Panc1 (cell line): Measurements from ENCODE around the gene C2. TPM values are rescaled to one million over a fixed set of nuclear protein-coding genes. Genes with fewer than 3 reads are reported as not detected.
"Not testable (repeated sequence)": the region's sequence is repeated elsewhere in the genome, so short reads cannot be mapped to it uniquely, and the experiment has no call there.

ENCODE experiments used
- ATAC-seq: fragments of 200-7000 bp; cut with Tn5 transposase; 2 replicates; pipeline ENCODE4 v1.9.1; 2020; ENCODE audit warnings: mild to moderate bottlenecking, moderate library complexity
- BruUV-seq: library from RNA; stranded (reverse); fragments of 400-500 nt; replicated peaks from 2 replicates; lab custom pipeline; 2021; lab: Mats Ljungman, UMichigan
- CTCF ChIA-PET: fragments of 300-600 bp; sonication (Branson Sonifier 250); formaldehyde crosslinking; loops from one replicate; lab custom pipeline; 2022; ENCODE audit warnings: antibody characterized with exemption; lab: Charles Lee
- POLR2A ChIA-PET: fragments of 300-600 bp; sonication (Branson Sonifier 250); formaldehyde crosslinking; loops from one replicate; lab custom pipeline; 2022; ENCODE audit warnings: antibody characterized with exemption; lab: Charles Lee
- DNase-seq: peaks from one replicate; pipeline ENCODE4 v3.0.0-alpha.2; 2010; ENCODE audit warnings: low read depth, low spot score
- H3K27ac ChIP-seq: 2 replicates; pipeline ENCODE4 v1.5.1; 2011; ENCODE audit warnings: mild to moderate bottlenecking, low read length, inconsistent platforms
- H3K27me3 ChIP-seq: fragments of 200-500 bp; sonication (Bioruptor generic); 2 replicates; pipeline ENCODE4 v1.6.0; 2014; ENCODE audit warnings: low read length, inconsistent platforms; ENCODE audit not compliant: control insufficient read depth, insufficient read depth
- H3K36me3 ChIP-seq: fragments of 200-500 bp; sonication (Bioruptor generic); 2 replicates; pipeline ENCODE4 v1.5.1; 2014; ENCODE audit warnings: inconsistent platforms, mild to moderate bottlenecking, low read length, moderate library complexity; ENCODE audit not compliant: control insufficient read depth, insufficient read depth
- H3K4me1 ChIP-seq: 2 replicates; pipeline ENCODE4 v1.5.1; 2011; ENCODE audit warnings: inconsistent platforms, mild to moderate bottlenecking, low read length, moderate library complexity; ENCODE audit not compliant: control insufficient read depth, insufficient read depth
- H3K4me3 ChIP-seq, 2 experiments: 2 replicates each; pipeline ENCODE4 v1.5.1; 2011 to 2012; ENCODE audit warnings: low read depth in 2 of 2, low read length in 2 of 2, mild to moderate bottlenecking in 2 of 2, inconsistent platforms in 1 of 2, moderate library complexity in 1 of 2
- H3K9me3 ChIP-seq: fragments of 200-500 bp; sonication (Bioruptor generic); 2 replicates; pipeline ENCODE4 v1.5.1; 2014; ENCODE audit warnings: low read depth, mild to moderate bottlenecking, inconsistent platforms, low read length, moderate library complexity; ENCODE audit not compliant: control insufficient read depth, insufficient read depth
- POLR2AphosphoS5 ChIP-seq: IDR thresholded peaks from 2 replicates; pipeline ENCODE4 v1.6.1; 2012; ENCODE audit warnings: mild to moderate bottlenecking, low read depth, low read length, moderate library complexity
- SIN3A ChIP-seq: IDR thresholded peaks from 2 replicates; pipeline ENCODE4 v1.6.1; 2012; ENCODE audit warnings: low read depth, mild to moderate bottlenecking, low read length, moderate library complexity, borderline replicate concordance; ENCODE audit not compliant: insufficient read depth
- TCF7L2 ChIP-seq: IDR thresholded peaks from 2 replicates; pipeline ENCODE4 v1.6.1; 2011; ENCODE audit warnings: mild to moderate bottlenecking, low read depth, low read length, inconsistent platforms
- in situ Hi-C: cut with HindIII; loops from 2 replicates; pipeline ENCODE4 v1.10.0; 2016; ENCODE audit warnings: low sequenced_read_pairs, low pct_unique_long_range_greater_than_20kb
- intact Hi-C: fragments of 100-400 bp; cut with micrococcal nuclease; formaldehyde crosslinking; loops from one replicate; pipeline ENCODE4 v1.10.0; 2022; ENCODE audit not compliant: unreplicated experiment
- total RNA-seq: library from RNA; stranded (reverse); gene quantifications from one replicate; pipeline ENCODE4 v1.2.1, GENCODE V29; 2021; ENCODE audit not compliant: unreplicated experiment
- TF ChIP-seq, protein P1 (sequence below): fragments of 450-650 bp; IDR thresholded peaks from 2 replicates; pipeline ENCODE4 v1.5.1; 2017; ENCODE audit warnings: mild to moderate bottlenecking
- TF ChIP-seq, protein P2 (sequence below), 2 experiments: IDR thresholded peaks; 2 replicates each; pipeline ENCODE4 v1.6.1; 2011 to 2012; ENCODE audit warnings: low read depth in 2 of 2, control low read depth in 1 of 2, low read length in 1 of 2, mild to moderate bottlenecking in 1 of 2, moderate library complexity in 1 of 2; ENCODE audit not compliant: insufficient read depth in 1 of 2

C2 gene
- total RNA-seq, 1 experiment from 2014 or later = 1.0 TPM

- BruUV-seq, intact Hi-C loops, DNase-seq: not testable (repeated sequence)
Observed at GRCh38 chr6:31908255-31908654, 19.3 kb upstream of the C2 start.

DNA sequence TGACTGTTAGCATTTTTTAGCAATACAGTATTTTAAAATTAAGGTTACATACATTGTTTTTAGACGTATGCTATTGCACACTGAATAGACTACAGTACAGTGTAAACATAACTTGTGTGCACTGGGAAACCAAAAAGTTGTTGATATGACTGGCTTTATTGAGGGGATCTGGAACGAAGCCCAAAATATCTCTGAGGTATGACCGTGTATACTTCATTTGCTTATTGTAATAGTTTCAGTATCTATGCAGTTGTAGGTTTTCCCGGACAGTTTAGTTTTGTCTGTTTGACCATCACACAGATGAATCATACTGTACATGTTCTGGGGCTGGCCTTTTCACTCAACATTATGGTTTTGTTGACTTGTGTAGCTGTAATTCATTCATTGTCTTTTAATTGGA, 18.7 kb upstream of the C2 start:
- ChIA-PET CTCF (interaction anchor here (0.6 kb wide), 1 partner anchor 100 kb away, joined by 3 read pairs; no protein-coding TSS in a partner anchor), POLR2A (interaction anchor here (0.7 kb wide), 1 partner anchor 180 kb away, joined by 3 read pairs; the partner anchor contains the start of gene DDAH2)
- DNase-seq (no peak), ATAC-seq (peak; percentile 35; the same call in 1 of the 2 replicates)
- no peaks in the 10 kb centered on the region for H3K36me3 ChIP-seq
- H3K4me3 ChIP-seq = no peak overlapping the region
- in situ Hi-C loops = no loop called here
- TF ChIP-seq POLR2AphosphoS5 = no peak
- TF ChIP-seq, protein P1, sequence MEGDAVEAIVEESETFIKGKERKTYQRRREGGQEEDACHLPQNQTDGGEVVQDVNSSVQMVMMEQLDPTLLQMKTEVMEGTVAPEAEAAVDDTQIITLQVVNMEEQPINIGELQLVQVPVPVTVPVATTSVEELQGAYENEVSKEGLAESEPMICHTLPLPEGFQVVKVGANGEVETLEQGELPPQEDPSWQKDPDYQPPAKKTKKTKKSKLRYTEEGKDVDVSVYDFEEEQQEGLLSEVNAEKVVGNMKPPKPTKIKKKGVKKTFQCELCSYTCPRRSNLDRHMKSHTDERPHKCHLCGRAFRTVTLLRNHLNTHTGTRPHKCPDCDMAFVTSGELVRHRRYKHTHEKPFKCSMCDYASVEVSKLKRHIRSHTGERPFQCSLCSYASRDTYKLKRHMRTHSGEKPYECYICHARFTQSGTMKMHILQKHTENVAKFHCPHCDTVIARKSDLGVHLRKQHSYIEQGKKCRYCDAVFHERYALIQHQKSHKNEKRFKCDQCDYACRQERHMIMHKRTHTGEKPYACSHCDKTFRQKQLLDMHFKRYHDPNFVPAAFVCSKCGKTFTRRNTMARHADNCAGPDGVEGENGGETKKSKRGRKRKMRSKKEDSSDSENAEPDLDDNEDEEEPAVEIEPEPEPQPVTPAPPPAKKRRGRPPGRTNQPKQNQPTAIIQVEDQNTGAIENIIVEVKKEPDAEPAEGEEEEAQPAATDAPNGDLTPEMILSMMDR = no peak
- no peak for TF ChIP-seq SIN3A
- no peak for TF ChIP-seq TCF7L2
- TF ChIP-seq, protein P2, sequence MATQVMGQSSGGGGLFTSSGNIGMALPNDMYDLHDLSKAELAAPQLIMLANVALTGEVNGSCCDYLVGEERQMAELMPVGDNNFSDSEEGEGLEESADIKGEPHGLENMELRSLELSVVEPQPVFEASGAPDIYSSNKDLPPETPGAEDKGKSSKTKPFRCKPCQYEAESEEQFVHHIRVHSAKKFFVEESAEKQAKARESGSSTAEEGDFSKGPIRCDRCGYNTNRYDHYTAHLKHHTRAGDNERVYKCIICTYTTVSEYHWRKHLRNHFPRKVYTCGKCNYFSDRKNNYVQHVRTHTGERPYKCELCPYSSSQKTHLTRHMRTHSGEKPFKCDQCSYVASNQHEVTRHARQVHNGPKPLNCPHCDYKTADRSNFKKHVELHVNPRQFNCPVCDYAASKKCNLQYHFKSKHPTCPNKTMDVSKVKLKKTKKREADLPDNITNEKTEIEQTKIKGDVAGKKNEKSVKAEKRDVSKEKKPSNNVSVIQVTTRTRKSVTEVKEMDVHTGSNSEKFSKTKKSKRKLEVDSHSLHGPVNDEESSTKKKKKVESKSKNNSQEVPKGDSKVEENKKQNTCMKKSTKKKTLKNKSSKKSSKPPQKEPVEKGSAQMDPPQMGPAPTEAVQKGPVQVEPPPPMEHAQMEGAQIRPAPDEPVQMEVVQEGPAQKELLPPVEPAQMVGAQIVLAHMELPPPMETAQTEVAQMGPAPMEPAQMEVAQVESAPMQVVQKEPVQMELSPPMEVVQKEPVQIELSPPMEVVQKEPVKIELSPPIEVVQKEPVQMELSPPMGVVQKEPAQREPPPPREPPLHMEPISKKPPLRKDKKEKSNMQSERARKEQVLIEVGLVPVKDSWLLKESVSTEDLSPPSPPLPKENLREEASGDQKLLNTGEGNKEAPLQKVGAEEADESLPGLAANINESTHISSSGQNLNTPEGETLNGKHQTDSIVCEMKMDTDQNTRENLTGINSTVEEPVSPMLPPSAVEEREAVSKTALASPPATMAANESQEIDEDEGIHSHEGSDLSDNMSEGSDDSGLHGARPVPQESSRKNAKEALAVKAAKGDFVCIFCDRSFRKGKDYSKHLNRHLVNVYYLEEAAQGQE (IDR thresholded peaks at IDR 0.05; ENCODE audit: insufficient read depth in 1 of 2, low read depth in 2 of 2, low read length in 1 of 2) = no peak
- H3K4me1 ChIP-seq = peaks cover 4% of the 10 kb centered on the region; the same call in 1 of the 2 replicates
- intact Hi-C loops = no loop called here
- no peaks in the 10 kb centered on the region for H3K9me3 ChIP-seq
- no TSS peak for BruUV-seq
- no peaks in the 10 kb centered on the region for H3K27me3 ChIP-seq
- H3K27ac ChIP-seq = no peak overlapping the region

More at GRCh38 chr6:31908255-31908654, 19.3 kb upstream of the C2 start:
- H3K36me3 ChIP-seq, H3K27me3 ChIP-seq, H3K9me3 ChIP-seq, POLR2A ChIA-PET, in situ Hi-C loops, ATAC-seq, H3K4me3 ChIP-seq, H3K4me1 ChIP-seq, H3K27ac ChIP-seq: not testable (repeated sequence)
- CTCF ChIA-PET = interaction anchor here (0.6 kb wide), 1 partner anchor 145 kb away, joined by 6 read pairs; no protein-coding TSS in a partner anchor

DNA sequence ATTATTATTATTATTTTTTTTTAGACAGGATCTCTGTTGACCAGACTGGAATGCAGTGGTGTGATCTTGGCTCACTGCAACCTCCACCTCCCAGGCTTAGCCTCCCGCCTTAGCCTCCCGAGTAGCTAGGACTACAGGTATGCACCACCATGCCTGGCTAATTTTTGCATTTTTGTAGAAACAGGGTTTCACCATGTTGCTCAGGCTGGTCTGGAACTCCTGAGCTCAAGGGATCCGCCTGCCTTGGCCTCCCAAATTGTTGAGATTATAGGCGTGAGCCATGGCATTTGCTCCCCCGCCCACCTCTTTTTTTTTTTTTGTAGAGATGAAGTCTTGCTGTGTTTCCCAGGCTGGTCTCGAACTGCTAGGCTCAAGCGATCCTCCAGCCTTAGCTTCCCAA, 18.2 kb upstream of the C2 start:
- ChIA-PET POLR2A (interaction anchor here (0.7 kb wide), 1 partner anchor 180 kb away, joined by 3 read pairs; the partner anchor contains the start of gene DDAH2), CTCF (interaction anchor here (0.6 kb wide), 1 partner anchor 100 kb away, joined by 3 read pairs; no protein-coding TSS in a partner anchor)
- H3K9me3 ChIP-seq, intact Hi-C loops, H3K4me1 ChIP-seq, H3K36me3 ChIP-seq, ATAC-seq, H3K27me3 ChIP-seq, BruUV-seq, in situ Hi-C loops, DNase-seq, H3K27ac ChIP-seq, H3K4me3 ChIP-seq: not testable (repeated sequence)
